Measurements from ENCODE around the gene CKB.
"Not testable (repeated sequence)": the region's sequence is repeated elsewhere in the genome, so short reads cannot be mapped to it uniquely, and the experiment has no call there.

The CKB gene

GRCh38 chr14:103525430-103526246, 3.0 kb upstream of the CKB start:
- DNase-seq = not testable (repeated sequence)

- no peak for DNase-seq
Observed at GRCh38 chr14:103524002-103524935, 1.6 kb upstream of the CKB start.

- no peak for DNase-seq
Observed at GRCh38 chr14:103523575-103523954, 935 bp upstream of the CKB start.

- peak; percentile 4 for DNase-seq
Observed at GRCh38 chr14:103521951-103522563, 573 bp downstream of the CKB start.

GRCh38 chr14:103521438-103521950, 1.1 kb downstream of the CKB start:
- peak; percentile 39 for DNase-seq

- DNase-seq = peak; percentile 84
Observed at GRCh38 chr14:103520657-103521437, 1.8 kb downstream of the CKB start.

GRCh38 chr14:103520269-103520656, 2.4 kb downstream of the CKB start:
- DNase-seq = no peak

- peak; percentile 74 for DNase-seq
Observed at GRCh38 chr14:103519837-103520212, 2.8 kb downstream of the CKB start.

- no peak for DNase-seq
Observed at GRCh38 chr14:103519043-103519836, 3.4 kb downstream of the CKB start.

- peak; percentile 22 for DNase-seq
Observed at GRCh38 chr14:103518422-103519042, 4.1 kb downstream of the CKB start.

- DNase-seq = no peak
Observed at GRCh38 chr14:103517721-103518421, 4.8 kb downstream of the CKB start.

GRCh38 chr14:103517174-103517566, 5.5 kb downstream of the CKB start:
- no peak for DNase-seq

GRCh38 chr14:103516426-103517173, 6.0 kb downstream of the CKB start:
- DNase-seq = no peak

- DNase-seq = no peak
Observed at GRCh38 chr14:103514596-103515421, 7.8 kb downstream of the CKB start.

- peak; percentile 34 for DNase-seq
Observed at GRCh38 chr14:103512701-103513611, 9.7 kb downstream of the CKB start.

GRCh38 chr14:103512180-103512579, 10.4 kb downstream of the CKB start:
- not testable (repeated sequence) for DNase-seq

Data from NCI-H510A treated with DMSO at 0.1 percent for 48 hours (cell line).